ENCODE measurements around the gene KIAA2012. TPM values are rescaled to one million over a fixed set of nuclear protein-coding genes. Genes with fewer than 3 reads are reported as not detected.

KIAA2012 gene
- polyA plus RNA-seq, 3 donors, result not detected

GRCh38 chr2:202084265-202084664 lies 11.2 kb downstream of the KIAA2012 start:
- H3K4me2 ChIP-seq (replicated peaks; ENCODE audit: extremely low read depth, low read length, poor library complexity, severe bottlenecking), result no peak overlapping the region
- Mint-ChIP-seq H3K9me3 (peaks cover 0 to 12% (median 6%) of the 10 kb centered on the region in 7 donors), H3K27me3 (ENCODE audit: low read depth in 3 of 3) (peaks cover 0 to 3% (median 3%) of the 10 kb centered on the region in 3 donors), H3K4me3 (no peak overlapping the region), H3K4me1 (no peaks in the 10 kb centered on the region), H3K27ac (no peak overlapping the region), H3K36me3 (no peaks in the 10 kb centered on the region)
- no peaks in the 10 kb centered on the region for H3K27me3 ChIP-seq (ENCODE audit: control insufficient read depth in 2 of 2, insufficient read depth in 2 of 2, low read length in 2 of 2)
- H4K20me1 ChIP-seq (ENCODE audit: insufficient read depth, low read length), result no peaks in the 10 kb centered on the region
- H3K27ac ChIP-seq (ENCODE audit: low read depth in 1 of 2, low read length in 2 of 2), result no peak overlapping the region
- no peak for DNase-seq
- H3K4me1 ChIP-seq (ENCODE audit: control insufficient read depth in 1 of 2, insufficient read depth in 2 of 2, low read length in 2 of 2), result no peaks in the 10 kb centered on the region
- no peak for TF ChIP-seq CTCF (IDR thresholded peaks at IDR 0.05)
- no peak overlapping the region for H3K9ac ChIP-seq (ENCODE audit: insufficient read depth, low read length, poor library complexity, severe bottlenecking)
- intact Hi-C loops (cut with micrococcal nuclease), result no loop called here
- WGBS (ENCODE audit: insufficient coverage), result 100% methylated on average over 2 of the region's 6 CpGs
- H3K36me3 ChIP-seq (replicated peaks in 1 of 2; ENCODE audit: control insufficient read depth in 1 of 2, insufficient read depth in 2 of 2, low read length in 2 of 2), result no peaks in the 10 kb centered on the region
- H2AFZ ChIP-seq (ENCODE audit: insufficient read depth, low read depth, low read length, poor library complexity, severe bottlenecking), result no peak overlapping the region
- H3K9me3 ChIP-seq (replicated peaks in 1 of 2; ENCODE audit: control insufficient read depth in 1 of 2, insufficient read depth in 1 of 2, low read length in 2 of 2), result no peaks in the 10 kb centered on the region
- no peaks in the 10 kb centered on the region for H3K79me2 ChIP-seq (ENCODE audit: insufficient read depth, low read length)
- H3K4me3 ChIP-seq (replicated peaks in 1 of 3; ENCODE audit: low read depth in 2 of 3, low read length in 3 of 3), result no peak overlapping the region

GRCh38 chr2:202088777-202089176 lies 15.7 kb downstream of the KIAA2012 start:
- Histone ChIP-seq H3K4me2 (replicated peaks; ENCODE audit: extremely low read depth, low read length, poor library complexity, severe bottlenecking) (no peak overlapping the region), H4K20me1 (ENCODE audit: insufficient read depth, low read length) (no peaks in the 10 kb centered on the region), H3K9me3 (replicated peaks in 1 of 2; ENCODE audit: control insufficient read depth in 1 of 2, insufficient read depth in 1 of 2, low read length in 2 of 2) (no peaks in the 10 kb centered on the region), H3K9ac (ENCODE audit: insufficient read depth, low read length, poor library complexity, severe bottlenecking) (no peak overlapping the region), H3K79me2 (ENCODE audit: insufficient read depth, low read length) (no peaks in the 10 kb centered on the region), H2AFZ (ENCODE audit: insufficient read depth, low read depth, low read length, poor library complexity, severe bottlenecking) (no peak overlapping the region), H3K27me3 (ENCODE audit: control insufficient read depth in 2 of 2, insufficient read depth in 2 of 2, low read length in 2 of 2) (no peaks in the 10 kb centered on the region), H3K4me1 (ENCODE audit: control insufficient read depth in 1 of 2, insufficient read depth in 2 of 2, low read length in 2 of 2) (peaks cover 3 to 6% of the 10 kb centered on the region in 2 donors), H3K36me3 (replicated peaks in 1 of 2; ENCODE audit: control insufficient read depth in 1 of 2, insufficient read depth in 2 of 2, low read length in 2 of 2) (no peaks in the 10 kb centered on the region), H3K27ac (ENCODE audit: low read depth in 1 of 2, low read length in 2 of 2) (no peak overlapping the region), H3K4me3 (replicated peaks in 1 of 3; ENCODE audit: low read depth in 2 of 3, low read length in 3 of 3) (no peak overlapping the region)
- no peak overlapping the region for H3K4me3 Mint-ChIP-seq
- no peak overlapping the region for H3K27ac Mint-ChIP-seq
- peaks cover 7% of the 10 kb centered on the region for H3K4me1 Mint-ChIP-seq
- H3K36me3 Mint-ChIP-seq, result no peaks in the 10 kb centered on the region
- no peak for DNase-seq
- peaks cover 4 to 9% (median 5%) of the 10 kb centered on the region in 3 donors for H3K27me3 Mint-ChIP-seq (ENCODE audit: low read depth in 3 of 3)
- intact Hi-C loops (cut with micrococcal nuclease), result no loop called here
- WGBS (ENCODE audit: insufficient coverage), result 98% methylated on average over 3 of the region's 3 CpGs
- no peak for TF ChIP-seq CTCF (IDR thresholded peaks at IDR 0.05)
- H3K9me3 Mint-ChIP-seq, result peaks cover 0 to 5% (median 0%) of the 10 kb centered on the region in 7 donors

Data from CD14-positive monocyte (primary cell).